ENCODE data around the gene FAT2. TPM values are rescaled to one million over a fixed set of nuclear protein-coding genes. Genes with fewer than 3 reads are reported as not detected.

FAT2 gene
- total RNA-seq, 2 experiments from 2014 or later: not detected

GRCh38 chr5:151557466-151557865, 33.7 kb downstream of the FAT2 start:
- ChIA-PET POLR2A (no interaction called here), CTCF (interaction anchor here (1.1 kb wide), 1 partner anchor 110 kb away, joined by 3 read pairs; the partner anchor contains the start of gene SLC36A1)
- Mint-ChIP-seq H3K36me3 (ENCODE audit: low read depth) (no peaks in the 10 kb centered on the region), H3K4me1 (ENCODE audit: low read depth) (no peaks in the 10 kb centered on the region), H3K4me3 (no peak overlapping the region), H3K27me3 (ENCODE audit: low read depth) (no peaks in the 10 kb centered on the region), H3K9me3 (ENCODE audit: insufficient read depth) (no peaks in the 10 kb centered on the region), H3K27ac (no peak overlapping the region)
- ATAC-seq (no peak), DNase-seq (no peak)

GRCh38 chr5:151556806-151557205, 34.3 kb downstream of the FAT2 start:
- Mint-ChIP-seq H3K4me1 (ENCODE audit: low read depth) (no peaks in the 10 kb centered on the region), H3K27ac (no peak overlapping the region), H3K9me3 (ENCODE audit: insufficient read depth) (no peaks in the 10 kb centered on the region), H3K27me3 (ENCODE audit: low read depth) (no peaks in the 10 kb centered on the region), H3K36me3 (ENCODE audit: low read depth) (no peaks in the 10 kb centered on the region), H3K4me3 (no peak overlapping the region)
- ChIA-PET CTCF (interaction anchor here (1.1 kb wide), 1 partner anchor 109 kb away, joined by 3 read pairs; the partner anchor contains the start of gene SLC36A1), POLR2A (no interaction called here)
- ATAC-seq (no peak), DNase-seq (no peak)

- Mint-ChIP-seq H3K4me1 (ENCODE audit: low read depth) (no peaks in the 10 kb centered on the region), H3K4me3 (no peak overlapping the region), H3K36me3 (ENCODE audit: low read depth) (no peaks in the 10 kb centered on the region), H3K27ac (no peak overlapping the region), H3K27me3 (ENCODE audit: low read depth) (no peaks in the 10 kb centered on the region), H3K9me3 (ENCODE audit: insufficient read depth) (no peaks in the 10 kb centered on the region)
- POLR2A ChIA-PET: no interaction called here
- ATAC-seq: no peak
- DNase-seq: no peak
- CTCF ChIA-PET: no interaction called here
Measured at GRCh38 chr5:151555760-151556576, 35.2 kb downstream of the FAT2 start.

GRCh38 chr5:151553695-151554094, 37.4 kb downstream of the FAT2 start:
- DNase-seq (no peak), ATAC-seq (no peak)
- ChIA-PET POLR2A (interaction anchor here (0.6 kb wide), 1 partner anchor 107 kb away, joined by 3 read pairs; no protein-coding TSS in a partner anchor), CTCF (no interaction called here)
- Mint-ChIP-seq H3K27me3 (ENCODE audit: low read depth) (no peaks in the 10 kb centered on the region), H3K9me3 (ENCODE audit: insufficient read depth) (no peaks in the 10 kb centered on the region), H3K36me3 (ENCODE audit: low read depth) (no peaks in the 10 kb centered on the region), H3K4me3 (no peak overlapping the region), H3K4me1 (ENCODE audit: low read depth) (no peaks in the 10 kb centered on the region), H3K27ac (no peak overlapping the region)

GRCh38 chr5:151553130-151553670, 37.9 kb downstream of the FAT2 start:
- Mint-ChIP-seq H3K27ac (no peak overlapping the region), H3K4me1 (ENCODE audit: low read depth) (no peaks in the 10 kb centered on the region), H3K9me3 (ENCODE audit: insufficient read depth) (no peaks in the 10 kb centered on the region), H3K36me3 (ENCODE audit: low read depth) (no peaks in the 10 kb centered on the region), H3K4me3 (no peak overlapping the region), H3K27me3 (ENCODE audit: low read depth) (no peaks in the 10 kb centered on the region)
- ATAC-seq: no peak
- DNase-seq: no peak
- ChIA-PET CTCF (no interaction called here), POLR2A (no interaction called here)

GRCh38 chr5:151551985-151552384, 39.1 kb downstream of the FAT2 start:
- Mint-ChIP-seq H3K4me3 (no peak overlapping the region), H3K27ac (no peak overlapping the region), H3K4me1 (ENCODE audit: low read depth) (no peaks in the 10 kb centered on the region), H3K9me3 (ENCODE audit: insufficient read depth) (no peaks in the 10 kb centered on the region), H3K36me3 (ENCODE audit: low read depth) (no peaks in the 10 kb centered on the region), H3K27me3 (ENCODE audit: low read depth) (peaks cover 3% of the 10 kb centered on the region)
- CTCF ChIA-PET: no interaction called here
- no peak for ATAC-seq
- POLR2A ChIA-PET: no interaction called here
- no peak for DNase-seq

- peaks cover 3% of the 10 kb centered on the region for H3K27me3 Mint-ChIP-seq (ENCODE audit: low read depth)
- no peaks in the 10 kb centered on the region for H3K36me3 Mint-ChIP-seq (ENCODE audit: low read depth)
- ChIA-PET POLR2A (no interaction called here), CTCF (no interaction called here)
- H3K9me3 Mint-ChIP-seq (ENCODE audit: insufficient read depth): no peaks in the 10 kb centered on the region
- no peaks in the 10 kb centered on the region for H3K4me1 Mint-ChIP-seq (ENCODE audit: low read depth)
- ATAC-seq (no peak), DNase-seq (no peak)
- H3K27ac Mint-ChIP-seq: no peak overlapping the region
- H3K4me3 Mint-ChIP-seq: no peak overlapping the region
Measured at GRCh38 chr5:151550146-151550545, 41.0 kb downstream of the FAT2 start.

- Mint-ChIP-seq H3K9me3 (ENCODE audit: insufficient read depth) (no peaks in the 10 kb centered on the region), H3K36me3 (ENCODE audit: low read depth) (no peaks in the 10 kb centered on the region), H3K27me3 (ENCODE audit: low read depth) (peaks cover 3% of the 10 kb centered on the region), H3K4me1 (ENCODE audit: low read depth) (no peaks in the 10 kb centered on the region), H3K27ac (no peak overlapping the region), H3K4me3 (no peak overlapping the region)
- CTCF ChIA-PET: no interaction called here
- POLR2A ChIA-PET: no interaction called here
- ATAC-seq (no peak), DNase-seq (no peak)
Measured at GRCh38 chr5:151549713-151550112, 41.4 kb downstream of the FAT2 start.

- no peaks in the 10 kb centered on the region for H3K9me3 Mint-ChIP-seq (ENCODE audit: insufficient read depth)
- peaks cover 3% of the 10 kb centered on the region for H3K27me3 Mint-ChIP-seq (ENCODE audit: low read depth)
- H3K4me3 Mint-ChIP-seq: no peak overlapping the region
- no peaks in the 10 kb centered on the region for H3K4me1 Mint-ChIP-seq (ENCODE audit: low read depth)
- ChIA-PET CTCF (interaction anchor here (1.0 kb wide), 1 partner anchor 12 kb away, joined by 3 read pairs; no protein-coding TSS in a partner anchor), POLR2A (no interaction called here)
- DNase-seq (no peak), ATAC-seq (no peak)
- no peak overlapping the region for H3K27ac Mint-ChIP-seq
- H3K36me3 Mint-ChIP-seq (ENCODE audit: low read depth): no peaks in the 10 kb centered on the region
Measured at GRCh38 chr5:151547364-151547763, 43.8 kb downstream of the FAT2 start.

- ChIA-PET POLR2A (no interaction called here), CTCF (no interaction called here)
- H3K4me1 Mint-ChIP-seq (ENCODE audit: low read depth): no peaks in the 10 kb centered on the region
- DNase-seq: no peak
- H3K9me3 Mint-ChIP-seq (ENCODE audit: insufficient read depth): no peaks in the 10 kb centered on the region
- no peak overlapping the region for H3K27ac Mint-ChIP-seq
- H3K27me3 Mint-ChIP-seq (ENCODE audit: low read depth): peaks cover 8% of the 10 kb centered on the region
- ATAC-seq: no peak
- no peaks in the 10 kb centered on the region for H3K36me3 Mint-ChIP-seq (ENCODE audit: low read depth)
- no peak overlapping the region for H3K4me3 Mint-ChIP-seq
Measured at GRCh38 chr5:151541571-151541970, 49.6 kb downstream of the FAT2 start.
